Spleen (tissue), 11 donors: Measurements from ENCODE around the gene RPTOR. TPM values are rescaled to one million over a fixed set of nuclear protein-coding genes. Genes with fewer than 3 reads are reported as not detected.
A peak's percentile ranks its signal among the peaks of the same experiment; 100 is the strongest.

Source experiments
- DNase-seq: peaks from one replicate; pipeline ENCODE4 v3.0.0-alpha.2; 2020
- H3K27ac ChIP-seq, 8 donors: fragments of 200-600 bp; sonication (generic) in 7 of 8; 1 replicate in 4 of 8; 2 replicates in 4 of 8; pipeline versions ENCODE4 v1.5.0 to v1.8.0; 2016 to 2021; ENCODE audit warnings: inconsistent platforms in 4 of 8, mild to moderate bottlenecking in 4 of 8, moderate library complexity in 1 of 8
- H3K27me3 ChIP-seq, 7 donors: fragments of 200-600 bp; sonication (generic) in 6 of 7; replicated peaks in 1 of 7; 1 replicate in 4 of 7; 2 replicates in 3 of 7; pipeline versions ENCODE4 v1.5.0 to v1.8.0; 2016 to 2021; ENCODE audit warnings: inconsistent platforms in 3 of 7, mild to moderate bottlenecking in 1 of 7
- H3K36me3 ChIP-seq, 6 donors: fragments of 200-600 bp; sonication (generic) in 5 of 6; 1 replicate in 4 of 6; 2 replicates in 2 of 6; pipeline versions ENCODE4 v1.5.0 to v1.8.0; 2016 to 2021; ENCODE audit warnings: inconsistent platforms in 2 of 6
- H3K4me1 ChIP-seq, 6 donors: fragments of 200-600 bp; sonication (generic) in 5 of 6; 1 replicate in 3 of 6; 2 replicates in 3 of 6; pipeline versions ENCODE4 v1.5.0 to v1.8.0; 2016 to 2021; ENCODE audit warnings: inconsistent platforms in 3 of 6
- H3K4me3 ChIP-seq, 8 donors: fragments of 200-600 bp; sonication (generic) in 7 of 8; 1 replicate in 4 of 8; 2 replicates in 4 of 8; pipeline versions ENCODE4 v1.5.0 to v1.8.0; 2016 to 2021; ENCODE audit warnings: inconsistent platforms in 4 of 8, mild to moderate bottlenecking in 4 of 8, moderate library complexity in 2 of 8
- H3K9me3 ChIP-seq, 8 donors: fragments of 200-600 bp; sonication (generic) in 7 of 8; 1 replicate in 4 of 8; 2 replicates in 4 of 8; pipeline versions ENCODE4 v1.5.0 to v1.8.0; 2016 to 2021; ENCODE audit warnings: inconsistent platforms in 4 of 8
- POLR2A ChIP-seq, 3 donors: fragments of 450-650 bp; IDR thresholded peaks; one replicate each; pipeline ENCODE4 v1.5.1; 2017; ENCODE audit warnings: antibody characterized with exemption in 3 of 3, mild to moderate bottlenecking in 1 of 3
- POLR2AphosphoS5 ChIP-seq, 3 donors: sonication (generic); formaldehyde crosslinking; IDR thresholded peaks; one replicate each; pipeline ENCODE4 v1.5.1; 2017; ENCODE audit warnings: antibody characterized with exemption in 3 of 3
- WGBS, 5 donors: extraction: QIAGEN DNeasy Blood & Tissue Kit in 3 of 5; methylation state at CpG; one replicate each; pipeline versions ENCODE4 v1.1.5 to v1.1.7; 2013 to 2018; 5-methylcytosine and 5-hydroxymethylcytosine counted together
- intact Hi-C: fragments of 100-400 bp; cut with DNase I; formaldehyde crosslinking; loops from one replicate; pipeline ENCODE4 v1.15.0; 2023; ENCODE audit warnings: low total_unique reads
- polyA plus RNA-seq, 3 donors: library from polyadenylated mRNA; stranded (reverse); fragments of 200-250 nt; gene quantifications; one replicate each; pipeline ENCODE4 v1.2.1, GENCODE V29; 2013
- total RNA-seq, 7 donors: library from RNA; depleted of rRNA in 3 of 7; stranded (reverse); fragments of >200 nt in 3 of 7; fragmentation: NEBNext Ultra II Directional in 4 of 7; extraction: Animal tissue kit (Norgen Biotek cat#: 25700) in 4 of 7; gene quantifications; one replicate each; pipeline versions ENCODE4 v1.1.0 to v1.2.1, GENCODE V29; 2016 to 2021
- TF ChIP-seq, protein P1 (sequence below), 11 experiments: fragments of 200-600 bp in 7 of 11; fragments of 450-650 bp in 4 of 11; sonication (generic) in 4 of 11; IDR thresholded peaks in 8 of 11; conservative IDR thresholded peaks in 3 of 11; 1 replicate in 7 of 11; 2 replicates in 4 of 11; pipeline versions ENCODE4 v1.4.0 to v1.8.0; 2016 to 2021; ENCODE audit warnings: antibody characterized with exemption in 11 of 11, inconsistent platforms in 4 of 11, mild to moderate bottlenecking in 1 of 11
- donor health status: healthy with polysubstance abuse.
- donor health status: DM: no; HTN: no; CAD: no; lungs with moderate emphysema.
- donor health status: DM: no; HTN: no; CAD: no.
- donor health status: Bipolar disorder and iron deficiency.
- donor health status: healthy.
- donor health status: DM: no; HTN: no; CAD: no.
- donor health status: DM: yes; HTN: yes; CAD: no.

RPTOR gene
- total and polyA plus RNA-seq, 10 donors = 3.1 to 61.2 (median 40.7) TPM

DNA sequence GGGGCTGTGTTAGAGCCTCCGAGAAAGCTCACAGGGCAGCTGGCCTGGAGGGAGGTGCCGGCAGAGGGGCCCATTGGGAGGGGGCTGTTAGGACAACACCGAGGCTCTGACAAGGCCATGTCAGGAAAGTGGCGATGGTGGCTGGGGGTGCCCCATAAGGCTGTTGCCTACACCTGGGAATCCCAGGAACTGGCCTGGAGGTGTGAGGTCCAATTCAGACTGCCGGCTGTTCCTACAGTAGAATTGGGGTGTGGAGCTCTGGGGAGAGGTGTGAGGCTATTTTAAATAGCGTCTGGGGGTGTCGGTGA is 292.0 kb downstream of the RPTOR start:
- peak overlapping the region in 5 of 8 donors; percentile 43 to 67 (median 59) for H3K27ac ChIP-seq
- no peaks in the 10 kb centered on the region for H3K27me3 ChIP-seq
- H3K4me1 ChIP-seq = peaks cover 8 to 34% (median 20%) of the 10 kb centered on the region in 6 donors
- no peaks in the 10 kb centered on the region for H3K9me3 ChIP-seq
- H3K4me3 ChIP-seq = no peak overlapping the region
- 85 to 92% (median 86%) methylated on average over 7 of the region's 7 CpGs for WGBS, 5 donors
- intact Hi-C loops = no loop called here
- TF ChIP-seq POLR2A (IDR thresholded peaks at IDR 0.05) (no peak), POLR2AphosphoS5 (IDR thresholded peaks at IDR 0.05) (no peak)
- TF ChIP-seq, protein P1, sequence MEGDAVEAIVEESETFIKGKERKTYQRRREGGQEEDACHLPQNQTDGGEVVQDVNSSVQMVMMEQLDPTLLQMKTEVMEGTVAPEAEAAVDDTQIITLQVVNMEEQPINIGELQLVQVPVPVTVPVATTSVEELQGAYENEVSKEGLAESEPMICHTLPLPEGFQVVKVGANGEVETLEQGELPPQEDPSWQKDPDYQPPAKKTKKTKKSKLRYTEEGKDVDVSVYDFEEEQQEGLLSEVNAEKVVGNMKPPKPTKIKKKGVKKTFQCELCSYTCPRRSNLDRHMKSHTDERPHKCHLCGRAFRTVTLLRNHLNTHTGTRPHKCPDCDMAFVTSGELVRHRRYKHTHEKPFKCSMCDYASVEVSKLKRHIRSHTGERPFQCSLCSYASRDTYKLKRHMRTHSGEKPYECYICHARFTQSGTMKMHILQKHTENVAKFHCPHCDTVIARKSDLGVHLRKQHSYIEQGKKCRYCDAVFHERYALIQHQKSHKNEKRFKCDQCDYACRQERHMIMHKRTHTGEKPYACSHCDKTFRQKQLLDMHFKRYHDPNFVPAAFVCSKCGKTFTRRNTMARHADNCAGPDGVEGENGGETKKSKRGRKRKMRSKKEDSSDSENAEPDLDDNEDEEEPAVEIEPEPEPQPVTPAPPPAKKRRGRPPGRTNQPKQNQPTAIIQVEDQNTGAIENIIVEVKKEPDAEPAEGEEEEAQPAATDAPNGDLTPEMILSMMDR (IDR thresholded peaks at IDR 0.05 in 8 of 11, conservative IDR thresholded peaks at IDR 0.05 in 3 of 11) = no peak
- peaks cover 0 to 29% (median 5%) of the 10 kb centered on the region in 6 donors for H3K36me3 ChIP-seq
- no peak for DNase-seq

DNA sequence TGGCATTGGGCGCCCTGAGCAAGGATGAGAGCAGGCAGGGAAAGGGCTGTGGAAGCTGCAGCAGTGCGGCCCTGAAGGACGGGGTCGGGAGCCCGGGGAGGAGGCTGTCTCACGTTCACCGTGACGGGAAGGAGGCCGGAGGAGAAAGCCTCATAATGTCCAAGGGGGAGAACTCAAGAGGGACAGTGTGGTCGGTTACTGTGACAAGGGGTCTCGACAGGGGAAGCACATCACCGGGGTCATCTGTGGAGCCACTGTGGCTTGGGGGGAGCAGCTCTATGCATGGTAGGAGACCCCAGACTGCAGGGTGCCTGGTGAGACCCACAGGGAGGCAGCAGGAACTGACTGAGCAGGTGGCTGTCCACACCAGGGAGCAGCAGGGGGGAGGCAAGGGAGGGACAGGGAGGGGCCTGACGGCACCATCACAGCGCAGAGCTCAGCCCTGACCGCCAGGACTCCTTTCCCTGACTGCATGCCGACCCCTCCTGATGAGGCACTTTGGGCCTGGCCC is 292.4 kb downstream of the RPTOR start:
- Histone ChIP-seq H3K9me3 (no peaks in the 10 kb centered on the region), H3K4me3 (no peak overlapping the region), H3K36me3 (peaks cover 0 to 29% (median 5%) of the 10 kb centered on the region in 6 donors), H3K27me3 (no peaks in the 10 kb centered on the region), H3K27ac (peak overlapping the region in 3 of 8 donors; percentile 59 to 67 (median 62)), H3K4me1 (peaks cover 8 to 31% (median 19%) of the 10 kb centered on the region in 6 donors)
- intact Hi-C loops = no loop called here
- WGBS, 5 donors = 89 to 97% (median 93%) methylated on average over 16 of the region's 16 CpGs
- peak; percentile 66 for DNase-seq
- TF ChIP-seq POLR2AphosphoS5 (IDR thresholded peaks at IDR 0.05) = no peak
- TF ChIP-seq, protein P1 (IDR thresholded peaks at IDR 0.05 in 8 of 11, conservative IDR thresholded peaks at IDR 0.05 in 3 of 11) = no peak
- TF ChIP-seq POLR2A (IDR thresholded peaks at IDR 0.05) = no peak

DNA sequence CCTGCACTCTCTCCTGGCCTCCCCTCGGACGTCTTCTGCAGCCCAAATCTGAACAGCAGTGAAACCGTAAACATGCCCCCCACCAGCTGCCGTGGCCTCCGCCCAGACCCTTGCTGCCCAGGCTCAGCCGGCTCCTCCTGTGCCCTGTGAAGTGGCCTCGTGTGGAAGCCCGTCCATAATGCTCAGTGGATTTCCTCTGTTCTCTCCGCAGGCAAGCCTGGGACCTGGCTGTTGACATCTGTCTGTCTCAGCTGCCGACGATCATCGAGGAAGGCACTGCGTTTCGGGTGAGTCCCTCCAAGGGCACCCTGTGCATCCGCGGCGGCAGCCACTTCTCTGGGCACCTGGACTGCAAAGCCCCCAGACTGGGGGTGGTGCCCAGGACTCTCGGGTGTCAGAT is 293.1 kb downstream of the RPTOR start:
- H3K27ac ChIP-seq = no peak overlapping the region
- H3K4me1 ChIP-seq = peaks cover 1 to 24% (median 12%) of the 10 kb centered on the region in 6 donors
- 92 to 95% (median 95%) methylated on average over 18 of the region's 18 CpGs for WGBS, 5 donors
- intact Hi-C loops = no loop called here
- DNase-seq = peak; percentile 66
- no peak overlapping the region for H3K4me3 ChIP-seq
- no peaks in the 10 kb centered on the region for H3K27me3 ChIP-seq
- TF ChIP-seq, protein P1 (IDR thresholded peaks at IDR 0.05 in 8 of 11, conservative IDR thresholded peaks at IDR 0.05 in 3 of 11) = no peak
- TF ChIP-seq POLR2A (IDR thresholded peaks at IDR 0.05) (no peak), POLR2AphosphoS5 (IDR thresholded peaks at IDR 0.05) (no peak)
- H3K9me3 ChIP-seq = no peaks in the 10 kb centered on the region
- H3K36me3 ChIP-seq = peaks cover 0 to 29% (median 5%) of the 10 kb centered on the region in 6 donors

DNA sequence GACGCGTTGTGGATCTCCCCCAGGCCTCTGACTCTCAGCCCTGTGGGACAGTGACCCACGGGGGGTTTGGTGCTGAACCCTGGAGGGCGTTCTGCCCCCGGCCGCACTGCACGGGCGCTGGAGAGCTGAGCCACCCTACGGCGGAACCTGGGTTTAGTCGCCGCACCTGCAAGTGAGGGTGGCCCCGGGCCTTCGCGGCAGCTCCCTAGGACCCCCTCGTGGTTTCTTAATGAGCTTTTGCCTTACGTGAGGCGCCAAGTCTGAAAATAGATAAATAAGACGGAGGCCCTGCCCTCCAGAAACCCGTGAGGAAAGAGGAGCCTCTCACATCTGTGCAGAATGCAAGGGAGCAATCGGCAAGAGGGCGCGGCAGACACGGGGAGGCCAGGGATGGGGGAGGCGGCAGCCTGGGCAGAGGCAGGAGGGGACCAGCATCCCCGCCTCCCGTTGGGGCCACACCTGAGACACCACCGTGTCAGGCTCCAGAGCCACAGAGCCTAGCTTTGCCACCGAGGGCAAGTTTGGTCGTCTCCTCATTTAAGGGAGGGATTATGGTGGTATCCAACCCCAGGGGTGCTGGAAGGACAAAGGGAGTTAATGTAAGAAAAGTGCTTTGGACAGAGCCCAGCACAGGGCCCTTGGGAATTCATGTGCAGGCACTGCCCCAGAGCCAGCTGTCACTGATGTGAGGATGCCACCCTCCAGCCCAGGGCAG is 293.8 kb downstream of the RPTOR start:
- intact Hi-C loops = no loop called here
- Histone ChIP-seq H3K27ac (no peak overlapping the region), H3K9me3 (no peaks in the 10 kb centered on the region), H3K4me1 (peaks cover 0 to 17% (median 6%) of the 10 kb centered on the region in 6 donors), H3K27me3 (no peaks in the 10 kb centered on the region), H3K36me3 (peaks cover 0 to 29% (median 5%) of the 10 kb centered on the region in 6 donors), H3K4me3 (no peak overlapping the region)
- peak; percentile 59 for DNase-seq
- peak in 1 of 3 donors; percentile 16 for TF ChIP-seq POLR2AphosphoS5 (IDR thresholded peaks at IDR 0.05)
- TF ChIP-seq, protein P1 (IDR thresholded peaks at IDR 0.05 in 8 of 11, conservative IDR thresholded peaks at IDR 0.05 in 3 of 11) = no peak
- no peak for TF ChIP-seq POLR2A (IDR thresholded peaks at IDR 0.05)
- 94 to 96% (median 94%) methylated on average over 30 of the region's 30 CpGs for WGBS, 5 donors
